ENCODE data around the gene GAS2L1.

The GAS2L1 gene

GRCh38 chr22:29275819-29276565 lies 30.5 kb upstream of the GAS2L1 start:
- no peak for DNase-seq (ENCODE audit: low read depth)

- DNase-seq (ENCODE audit: low read depth), result no peak
Measured at GRCh38 chr22:29277927-29278326, 28.5 kb upstream of the GAS2L1 start.

- no peak for DNase-seq (ENCODE audit: low read depth)
Measured at GRCh38 chr22:29284196-29284595, 22.3 kb upstream of the GAS2L1 start.

GRCh38 chr22:29288837-29289236 lies 17.6 kb upstream of the GAS2L1 start:
- no peak for DNase-seq (ENCODE audit: low read depth)

GRCh38 chr22:29290061-29290460 lies 16.4 kb upstream of the GAS2L1 start:
- no peak for DNase-seq (ENCODE audit: low read depth)

- DNase-seq (ENCODE audit: low read depth), result no peak
Measured at GRCh38 chr22:29291215-29291614, 15.2 kb upstream of the GAS2L1 start.

GRCh38 chr22:29292379-29292778 lies 14.1 kb upstream of the GAS2L1 start:
- no peak for DNase-seq (ENCODE audit: low read depth)

GRCh38 chr22:29298641-29299040 lies 7.8 kb upstream of the GAS2L1 start:
- DNase-seq (ENCODE audit: low read depth), result no peak

- no peak for DNase-seq (ENCODE audit: low read depth)
Measured at GRCh38 chr22:29299136-29299900, 7.1 kb upstream of the GAS2L1 start.

- no peak for DNase-seq (ENCODE audit: low read depth)
Measured at GRCh38 chr22:29300467-29300806, 6.0 kb upstream of the GAS2L1 start.

- no peak for DNase-seq (ENCODE audit: low read depth)
Measured at GRCh38 chr22:29300807-29301601, 5.4 kb upstream of the GAS2L1 start.

GRCh38 chr22:29301716-29302401 lies 4.6 kb upstream of the GAS2L1 start:
- no peak for DNase-seq (ENCODE audit: low read depth)

- DNase-seq (ENCODE audit: low read depth), result no peak
Measured at GRCh38 chr22:29302402-29302680, 4.1 kb upstream of the GAS2L1 start.

GRCh38 chr22:29302681-29303465 lies 3.6 kb upstream of the GAS2L1 start:
- DNase-seq (ENCODE audit: low read depth), result no peak

- no peak for DNase-seq (ENCODE audit: low read depth)
Measured at GRCh38 chr22:29305836-29306174, 645 bp upstream of the GAS2L1 start.

- DNase-seq (ENCODE audit: low read depth), result no peak
Measured at GRCh38 chr22:29306835-29307595, 565 bp downstream of the GAS2L1 start.

- no peak for DNase-seq (ENCODE audit: low read depth)
Measured at GRCh38 chr22:29307596-29308147, 1.2 kb downstream of the GAS2L1 start.

GRCh38 chr22:29308148-29308790 lies 1.8 kb downstream of the GAS2L1 start:
- DNase-seq (ENCODE audit: low read depth), result no peak

GRCh38 chr22:29308791-29309262 lies 2.4 kb downstream of the GAS2L1 start:
- no peak for DNase-seq (ENCODE audit: low read depth)

Measured in stimulated activated CD4-positive, alpha-beta T cell treated with anti-CD3 and anti-CD28 coated beads, Interleukin-2, amount 100 ng/mL, for 4 hours (primary cell).